Measurements from ENCODE around the gene TLE2.

DNA sequence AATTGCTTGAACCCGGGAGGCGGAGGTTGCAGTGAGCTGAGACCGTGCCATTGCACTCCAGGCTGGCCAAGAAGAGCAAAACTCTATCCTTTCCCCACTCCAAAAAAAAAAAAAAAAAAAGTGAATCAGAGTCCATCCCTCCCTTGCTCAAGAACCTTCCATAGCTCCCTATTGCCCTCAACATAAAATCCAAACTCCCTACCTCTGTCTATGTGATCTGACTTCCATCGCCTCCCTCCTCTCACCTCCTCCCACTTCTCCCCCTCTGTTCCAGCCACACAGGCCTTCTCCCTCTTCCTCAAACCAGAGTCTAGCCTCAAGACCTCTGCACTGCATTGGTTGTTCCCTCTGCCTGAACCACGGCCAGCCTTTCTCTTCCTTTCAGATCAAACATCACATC is 10.0 kb upstream of the TLE2 start:
- no peak for TF ChIP-seq EZH2 (IDR thresholded peaks at IDR 0.05; ENCODE audit: borderline replicate concordance)
- TF ChIP-seq, protein P1, sequence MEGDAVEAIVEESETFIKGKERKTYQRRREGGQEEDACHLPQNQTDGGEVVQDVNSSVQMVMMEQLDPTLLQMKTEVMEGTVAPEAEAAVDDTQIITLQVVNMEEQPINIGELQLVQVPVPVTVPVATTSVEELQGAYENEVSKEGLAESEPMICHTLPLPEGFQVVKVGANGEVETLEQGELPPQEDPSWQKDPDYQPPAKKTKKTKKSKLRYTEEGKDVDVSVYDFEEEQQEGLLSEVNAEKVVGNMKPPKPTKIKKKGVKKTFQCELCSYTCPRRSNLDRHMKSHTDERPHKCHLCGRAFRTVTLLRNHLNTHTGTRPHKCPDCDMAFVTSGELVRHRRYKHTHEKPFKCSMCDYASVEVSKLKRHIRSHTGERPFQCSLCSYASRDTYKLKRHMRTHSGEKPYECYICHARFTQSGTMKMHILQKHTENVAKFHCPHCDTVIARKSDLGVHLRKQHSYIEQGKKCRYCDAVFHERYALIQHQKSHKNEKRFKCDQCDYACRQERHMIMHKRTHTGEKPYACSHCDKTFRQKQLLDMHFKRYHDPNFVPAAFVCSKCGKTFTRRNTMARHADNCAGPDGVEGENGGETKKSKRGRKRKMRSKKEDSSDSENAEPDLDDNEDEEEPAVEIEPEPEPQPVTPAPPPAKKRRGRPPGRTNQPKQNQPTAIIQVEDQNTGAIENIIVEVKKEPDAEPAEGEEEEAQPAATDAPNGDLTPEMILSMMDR (IDR thresholded peaks at IDR 0.05; ENCODE audit: poor library complexity): no peak
